Measurements from ENCODE around the gene TRMT10A.

TRMT10A gene

DNA sequence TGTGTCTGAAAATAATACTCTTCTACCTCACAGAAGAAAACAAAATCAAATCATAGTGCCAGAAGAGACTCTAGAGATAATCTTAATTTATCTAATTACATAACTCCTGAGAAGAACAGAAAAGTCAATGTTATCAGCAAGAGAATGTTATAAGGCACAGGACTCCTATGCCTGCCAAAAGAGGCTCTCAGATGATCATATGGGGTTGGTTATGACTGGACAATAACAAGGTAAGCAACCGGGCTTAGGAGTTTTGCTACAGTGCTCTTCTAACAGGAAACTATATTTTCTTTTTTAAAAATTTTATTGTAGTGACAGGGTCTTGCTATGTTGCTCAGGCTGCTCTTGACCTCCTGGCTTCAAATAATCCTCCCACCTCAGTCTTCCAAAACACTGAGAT is 56.5 kb downstream of the TRMT10A start:
- H3K36me3 ChIP-seq (ENCODE audit: control insufficient read depth, insufficient read depth, low read length) = no peaks in the 10 kb centered on the region
- H3K27me3 ChIP-seq (ENCODE audit: control insufficient read depth, insufficient read depth, low read length) = no peaks in the 10 kb centered on the region
- H3K4me3 ChIP-seq (ENCODE audit: low read length) = no peak overlapping the region
- no peak for DNase-seq (ENCODE audit: low read depth, low spot score)
- WGBS (ENCODE audit: insufficient coverage, insufficient read length) = no CpG with 5 or more reads among the region's 1 CpG
- H3K4me1 ChIP-seq (ENCODE audit: control insufficient read depth, insufficient read depth, low read length) = no peaks in the 10 kb centered on the region
- H3K9me3 ChIP-seq (ENCODE audit: control insufficient read depth, insufficient read depth, low read length) = no peaks in the 10 kb centered on the region; the same call in 1 of the 2 replicates
- H3K27ac ChIP-seq (ENCODE audit: low read length) = no peak overlapping the region

DNA sequence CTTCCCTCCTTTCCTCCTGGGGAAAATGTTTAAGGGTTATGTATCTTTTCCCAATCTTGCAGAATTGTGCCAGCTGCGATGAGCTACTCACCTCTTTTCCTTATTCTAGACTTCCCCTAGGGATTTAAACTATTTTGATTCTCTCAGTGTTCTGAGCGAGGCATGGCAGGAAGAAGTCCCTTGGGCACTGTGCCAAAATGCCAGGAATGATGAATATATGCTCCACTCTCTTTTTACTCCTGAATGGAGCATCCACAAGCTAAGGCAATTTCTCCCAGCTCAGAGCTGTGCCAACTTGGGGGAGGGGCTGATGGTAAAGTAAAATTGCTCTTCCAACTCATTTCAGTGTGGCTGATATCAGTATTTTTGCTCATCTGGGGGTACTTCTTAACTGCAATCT is 57.1 kb downstream of the TRMT10A start:
- Histone ChIP-seq H3K4me3 (ENCODE audit: low read length) (no peak overlapping the region), H3K9me3 (ENCODE audit: control insufficient read depth, insufficient read depth, low read length) (no peaks in the 10 kb centered on the region; the same call in 1 of the 2 replicates), H3K4me1 (ENCODE audit: control insufficient read depth, insufficient read depth, low read length) (no peaks in the 10 kb centered on the region), H3K36me3 (ENCODE audit: control insufficient read depth, insufficient read depth, low read length) (no peaks in the 10 kb centered on the region), H3K27ac (ENCODE audit: low read length) (no peak overlapping the region), H3K27me3 (ENCODE audit: control insufficient read depth, insufficient read depth, low read length) (no peaks in the 10 kb centered on the region)
- WGBS (ENCODE audit: insufficient coverage, insufficient read length) = no CpG with 5 or more reads among the region's 2 CpGs
- DNase-seq (ENCODE audit: low read depth, low spot score) = no peak

DNA sequence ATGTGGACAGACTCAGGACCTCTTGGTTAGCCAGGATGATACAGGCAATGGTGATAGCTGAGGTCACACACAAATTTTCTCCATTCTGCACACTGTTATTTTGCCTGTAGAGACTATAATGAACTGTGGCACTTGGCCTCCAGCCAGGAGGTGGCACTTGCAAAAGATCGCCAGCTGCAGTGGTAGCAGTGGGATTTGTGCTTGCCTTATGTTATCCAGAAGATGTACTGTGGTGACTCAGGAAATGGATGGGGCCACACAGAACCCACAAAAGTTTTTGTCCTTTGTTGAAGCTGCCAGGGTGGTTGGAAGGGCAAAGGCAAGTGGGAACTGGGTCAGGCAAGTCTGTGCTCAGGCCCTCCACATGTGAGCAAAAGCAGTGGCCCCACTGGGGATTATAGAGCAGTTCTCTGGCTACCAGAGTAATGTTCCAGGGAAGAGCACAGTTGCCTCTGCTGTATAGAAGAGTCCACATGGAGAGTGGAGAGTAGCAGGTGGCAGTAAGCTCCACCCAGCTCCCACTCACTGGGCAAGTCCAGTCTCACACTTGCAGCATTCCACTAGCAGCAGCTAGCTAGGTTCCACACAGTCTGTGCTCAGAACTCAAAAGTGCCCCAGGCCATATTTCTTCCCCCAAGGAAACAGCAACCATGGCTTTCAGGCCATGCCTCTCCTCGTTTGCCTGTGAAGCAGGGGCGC is 58.9 kb downstream of the TRMT10A start:
- H3K36me3 ChIP-seq (ENCODE audit: control insufficient read depth, insufficient read depth, low read length) = no peaks in the 10 kb centered on the region
- H3K4me3 ChIP-seq (ENCODE audit: low read length) = no peak overlapping the region
- WGBS (ENCODE audit: insufficient coverage, insufficient read length) = no CpG with 5 or more reads among the region's 3 CpGs
- no peak for DNase-seq (ENCODE audit: low read depth, low spot score)
- no peak overlapping the region for H3K27ac ChIP-seq (ENCODE audit: low read length)
- H3K4me1 ChIP-seq (ENCODE audit: control insufficient read depth, insufficient read depth, low read length) = no peaks in the 10 kb centered on the region
- H3K9me3 ChIP-seq (ENCODE audit: control insufficient read depth, insufficient read depth, low read length) = no peaks in the 10 kb centered on the region; the same call in 1 of the 2 replicates
- no peaks in the 10 kb centered on the region for H3K27me3 ChIP-seq (ENCODE audit: control insufficient read depth, insufficient read depth, low read length)
